ENCODE results near the gene TAF1.

DNA sequence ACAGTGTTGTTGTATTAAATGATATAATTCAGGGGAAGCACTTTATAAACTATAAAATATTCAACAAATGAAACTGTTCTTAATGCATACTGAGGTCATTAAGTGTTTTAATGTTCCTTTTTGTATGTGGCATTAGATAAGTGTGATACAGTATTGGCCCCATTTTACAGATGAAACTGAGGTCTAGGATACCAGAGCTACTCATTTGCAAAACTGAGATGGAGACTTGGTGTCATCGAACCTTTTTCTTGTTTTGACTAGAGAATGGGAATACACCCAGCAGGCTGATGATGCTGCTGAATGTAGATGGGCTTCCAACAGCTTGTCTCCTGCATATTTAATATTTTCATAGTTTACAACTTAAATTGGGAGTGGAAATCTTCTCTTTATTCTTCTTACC is 34.6 kb downstream of the TAF1 start:
- TF ChIP-seq CTCF (IDR thresholded peaks at IDR 0.05; ENCODE audit: poor library complexity, severe bottlenecking) (no peak), TAF1 (IDR thresholded peaks at IDR 0.05; ENCODE audit: low read depth) (no peak), REST (IDR thresholded peaks at IDR 0.05; ENCODE audit: borderline replicate concordance) (no peak), EZH2 (IDR thresholded peaks at IDR 0.05; ENCODE audit: borderline replicate concordance, insufficient read depth, low read length, poor library complexity, severe bottlenecking) (no peak), POLR2AphosphoS5 (IDR thresholded peaks at IDR 0.05) (no peak), EP300 (conservative IDR thresholded peaks at IDR 0.05; ENCODE audit: poor library complexity, severe bottlenecking) (no peak), RAD21 (conservative IDR thresholded peaks at IDR 0.05) (no peak), MXI1 (conservative IDR thresholded peaks at IDR 0.05; ENCODE audit: poor library complexity, severe bottlenecking) (no peak), SMC3 (conservative IDR thresholded peaks at IDR 0.05; ENCODE audit: poor library complexity) (no peak)

Data from neural cell (in vitro differentiated cells).